Measurements from ENCODE around the gene ZFAND2B. TPM values are rescaled to one million over a fixed set of nuclear protein-coding genes. Genes with fewer than 3 reads are reported as not detected.

ZFAND2B gene
- total RNA-seq, 2 donors from 2014 or later, result 65.5 to 74.6 TPM

- Histone ChIP-seq H3K9ac (ENCODE audit: low read depth in 2 of 2, low read length in 2 of 2) (peak within 1 kb of the TSS; percentile 61 to 73), H3K36me3 (no peaks in the 10 kb centered on the region), H3K27ac (peak within 1 kb of the TSS; percentile 94), H3K9me3 (no peaks in the 10 kb centered on the region), H3K27me3 (no peaks in the 10 kb centered on the region), H3K4me3 (peak within 1 kb of the TSS; percentile 60), H3K4me1 (no peaks in the 10 kb centered on the region)
- peak; percentile 100 for TF ChIP-seq CTCF (IDR thresholded peaks at IDR 0.05)
- intact Hi-C loops (cut with DNase I), result loop anchor here (2.0 kb wide), 1 partner anchor 136 kb away; no protein-coding TSS in a partner anchor
- DNase-seq, result peak; percentile 100
Measured at GRCh38 chr2:219160186-219161017, 46.2 kb upstream of the ZFAND2B start, which contains the start of gene NHEJ1. Gene NHEJ1, minus strand, starts transcription at chr2:219160815. Its CDS starts 2,453 bp downstream, at chr2:219158362.

- Histone ChIP-seq H3K4me3 (peak overlapping the region; percentile 60), H3K9ac (ENCODE audit: low read depth in 2 of 2, low read length in 2 of 2) (peak overlapping the region in 1 of 2 donors; percentile 49), H3K27me3 (no peaks in the 10 kb centered on the region), H3K4me1 (no peaks in the 10 kb centered on the region), H3K9me3 (no peaks in the 10 kb centered on the region), H3K27ac (peak overlapping the region; percentile 94), H3K36me3 (no peaks in the 10 kb centered on the region)
- TF ChIP-seq CTCF (IDR thresholded peaks at IDR 0.05), result no peak
- intact Hi-C loops (cut with DNase I), result loop anchor here (2.0 kb wide), 1 partner anchor 136 kb away; no protein-coding TSS in a partner anchor
- no peak for DNase-seq
Measured at GRCh38 chr2:219161097-219161496, 45.5 kb upstream of the ZFAND2B start.

- Histone ChIP-seq H3K27ac (no peak overlapping the region), H3K9me3 (no peaks in the 10 kb centered on the region), H3K4me1 (no peaks in the 10 kb centered on the region), H3K9ac (ENCODE audit: low read depth in 2 of 2, low read length in 2 of 2) (no peak overlapping the region), H3K4me3 (no peak overlapping the region), H3K36me3 (no peaks in the 10 kb centered on the region), H3K27me3 (no peaks in the 10 kb centered on the region)
- intact Hi-C loops (cut with DNase I), result no loop called here
- no peak for DNase-seq
- TF ChIP-seq CTCF (IDR thresholded peaks at IDR 0.05), result no peak
Measured at GRCh38 chr2:219163156-219163555, 43.4 kb upstream of the ZFAND2B start.

GRCh38 chr2:219165058-219165911 lies 41.3 kb upstream of the ZFAND2B start:
- intact Hi-C loops (cut with DNase I), result no loop called here
- no peak overlapping the region for H3K9ac ChIP-seq (ENCODE audit: low read depth in 2 of 2, low read length in 2 of 2)

More at GRCh38 chr2:219165058-219165911, 41.3 kb upstream of the ZFAND2B start:
- Histone ChIP-seq H3K27me3 (no peaks in the 10 kb centered on the region), H3K27ac (no peak overlapping the region), H3K9me3 (no peaks in the 10 kb centered on the region), H3K4me3 (no peak overlapping the region), H3K36me3 (no peaks in the 10 kb centered on the region), H3K4me1 (no peaks in the 10 kb centered on the region)
- DNase-seq, result peak; percentile 4
- TF ChIP-seq CTCF (IDR thresholded peaks at IDR 0.05), result no peak
